HepG2 (cell line): ENCODE data around the gene NARF. TPM values are rescaled to one million over a fixed set of nuclear protein-coding genes. Genes with fewer than 3 reads are reported as not detected.

Experiments
- CBX5 ChIP-seq: sonication (generic); formaldehyde crosslinking; IDR thresholded peaks from 2 replicates; pipeline ENCODE4 v1.4.0; 2020; ENCODE audit warnings: missing genetic modification reagents, borderline replicate concordance
- FOXA3 ChIP-seq: IDR thresholded peaks from 2 replicates; pipeline ENCODE4 v1.6.1; 2016; ENCODE audit warnings: missing genetic modification reagents, missing compliant biosample characterization
- GATAD2A ChIP-seq: IDR thresholded peaks from 2 replicates; pipeline ENCODE4 v1.6.1; 2016
- HNF4G ChIP-seq, 2 experiments: sonication (generic) in 1 of 2; formaldehyde crosslinking in 1 of 2; IDR thresholded peaks; 2 replicates each; pipeline versions ENCODE4 v1.4.0 to v1.6.1; 2011 to 2020; ENCODE audit warnings: borderline replicate concordance in 2 of 2, low read depth in 2 of 2, mild to moderate bottlenecking in 2 of 2, low read length in 1 of 2, missing genetic modification reagents in 1 of 2, moderate library complexity in 1 of 2
- HOXA3 ChIP-seq: sonication (generic); formaldehyde crosslinking; IDR thresholded peaks from 2 replicates; pipeline ENCODE4 v1.5.0; 2020; ENCODE audit warnings: missing genetic modification reagents
- KAT8 ChIP-seq: IDR thresholded peaks from 2 replicates; pipeline ENCODE4 v1.6.1; 2016; ENCODE audit warnings: missing genetic modification reagents, missing compliant biosample characterization
- MAZ ChIP-seq, 2 experiments: sonication (generic) in 1 of 2; formaldehyde crosslinking in 1 of 2; IDR thresholded peaks; 2 replicates each; pipeline versions ENCODE4 v1.5.0 to v1.6.1; 2012 to 2020; ENCODE audit warnings: low read depth in 2 of 2, mild to moderate bottlenecking in 2 of 2, borderline replicate concordance in 1 of 2, improper control_type of control experiment in 1 of 2, low read length in 1 of 2, missing genetic modification reagents in 1 of 2, moderate library complexity in 1 of 2
- MEIS2 ChIP-seq: sonication (generic); formaldehyde crosslinking; IDR thresholded peaks from 2 replicates; pipeline ENCODE4 v1.9.0; 2021; ENCODE audit warnings: mild to moderate bottlenecking, missing genetic modification reagents
- MTA1 ChIP-seq: sonication (generic); formaldehyde crosslinking; IDR thresholded peaks from 2 replicates; pipeline ENCODE4 v1.4.0; 2020; ENCODE audit warnings: missing genetic modification reagents, mild to moderate bottlenecking, borderline replicate concordance
- NFATC3 ChIP-seq: sonication (generic); formaldehyde crosslinking; IDR thresholded peaks from 2 replicates; pipeline ENCODE4 v1.5.1; 2020; ENCODE audit warnings: mild to moderate bottlenecking, missing genetic modification reagents
- NRL ChIP-seq: sonication (generic); formaldehyde crosslinking; IDR thresholded peaks from 2 replicates; pipeline ENCODE4 v1.5.0; 2020; ENCODE audit warnings: missing genetic modification reagents, mild to moderate bottlenecking, moderate library complexity, borderline replicate concordance
- PHF21A ChIP-seq: sonication (generic); formaldehyde crosslinking; IDR thresholded peaks from 2 replicates; pipeline ENCODE4 v1.5.0; 2020; ENCODE audit warnings: mild to moderate bottlenecking, missing genetic modification reagents
- PLRG1 ChIP-seq: fragments of 450-650 bp; conservative IDR thresholded peaks from 2 replicates; pipeline ENCODE4 v1.6.1; 2016
- SMAD1 ChIP-seq: sonication (generic); formaldehyde crosslinking; IDR thresholded peaks from 2 replicates; pipeline ENCODE4 v1.4.0; 2020; ENCODE audit warnings: missing genetic modification reagents, low read depth, mild to moderate bottlenecking, borderline replicate concordance
- SMYD3 ChIP-seq: sonication (generic); formaldehyde crosslinking; IDR thresholded peaks from 2 replicates; pipeline ENCODE4 v1.8.1; 2023; ENCODE audit warnings: mild to moderate bottlenecking, missing genetic modification reagents
- SP2 ChIP-seq: sonication (generic); formaldehyde crosslinking; IDR thresholded peaks from 2 replicates; pipeline ENCODE4 v1.5.1; 2020; ENCODE audit warnings: mild to moderate bottlenecking, missing genetic modification reagents
- TBL1XR1 ChIP-seq: fragments of 150-350 bp; IDR thresholded peaks from 2 replicates; pipeline ENCODE4 v1.6.1; 2014; ENCODE audit warnings: borderline replicate concordance, low read length; ENCODE audit not compliant: partially characterized antibody
- TMF1 ChIP-seq: sonication (generic); formaldehyde crosslinking; IDR thresholded peaks from 2 replicates; pipeline ENCODE4 v1.8.1; 2022; ENCODE audit warnings: low read depth, missing genetic modification reagents
- ZBTB7B ChIP-seq: sonication (generic); formaldehyde crosslinking; IDR thresholded peaks from 2 replicates; pipeline ENCODE4 v1.4.0; 2020; ENCODE audit warnings: missing genetic modification reagents
- ZBTB8A ChIP-seq: sonication (generic); formaldehyde crosslinking; IDR thresholded peaks from 2 replicates; pipeline ENCODE4 v1.4.0; 2020; ENCODE audit warnings: mild to moderate bottlenecking, low read depth, missing genetic modification reagents, borderline replicate concordance
- ZNF224 ChIP-seq: sonication (generic); formaldehyde crosslinking; IDR thresholded peaks from 2 replicates; pipeline ENCODE4 v1.5.0; 2020; ENCODE audit warnings: mild to moderate bottlenecking, missing genetic modification reagents
- ZNF746 ChIP-seq: sonication (generic); formaldehyde crosslinking; IDR thresholded peaks from 2 replicates; pipeline ENCODE4 v1.8.0; 2022; ENCODE audit warnings: mild to moderate bottlenecking, missing genetic modification reagents
- ZNF75D ChIP-seq: sonication (generic); formaldehyde crosslinking; IDR thresholded peaks from 2 replicates; pipeline ENCODE4 v1.8.1; 2023; ENCODE audit warnings: missing genetic modification reagents, mild to moderate bottlenecking, borderline replicate concordance
- ZNF891 ChIP-seq: sonication (generic); formaldehyde crosslinking; IDR thresholded peaks from 2 replicates; pipeline ENCODE4 v1.5.0; 2020; ENCODE audit warnings: mild to moderate bottlenecking, missing genetic modification reagents
- ZSCAN25 ChIP-seq: sonication (generic); formaldehyde crosslinking; IDR thresholded peaks from 2 replicates; pipeline ENCODE4 v1.8.0; 2022; ENCODE audit warnings: mild to moderate bottlenecking, missing genetic modification reagents
- polyA plus RNA-seq, 8 experiments: library from polyadenylated mRNA; depleted of rRNA in 3 of 8; stranded (reverse) in 7 of 8; unstranded in 1 of 8; fragments of >200 nt; fragmentation: Illumina TruSeq in 4 of 8; extraction: Trizol in 4 of 8; gene quantifications; 2 replicates each; pipeline versions ENCODE4 v1.2.1 to v1.2.3, GENCODE V29; 2011 to 2016; ENCODE audit warnings: low read depth in 4 of 8, missing spikeins in 1 of 8, mixed read lengths in 1 of 8; ENCODE audit not compliant: insufficient read depth in 1 of 8
- total RNA-seq, 5 experiments: library from RNA; depleted of rRNA; stranded (reverse); fragments of >200 nt; fragmentation: Illumina TruSeq; extraction: Trizol; gene quantifications; 2 replicates each; pipeline ENCODE4 v1.2.3, GENCODE V29; 2016; ENCODE audit warnings: low read depth in 1 of 5
- TF ChIP-seq, protein P1 (sequence below): fragments of 450-650 bp; IDR thresholded peaks from 2 replicates; pipeline ENCODE4 v1.6.1; 2016

Gene NARF
- total and polyA plus RNA-seq, 2 of the 13 experiments (the other 11 are each of a cell fraction or from before 2014, with no cell fraction given): 61.1 to 144 TPM

GRCh38 chr17:82418001-82418986 lies 40.2 kb upstream of the NARF start, which contains the start of the genes HEXD and OGFOD3 (continued):
- TF ChIP-seq PLRG1 (no peak), ZBTB8A (CRISPR knock-in tag) (no peak), FOXA3 (CRISPR knock-in tag) (peak; percentile 28; the same call in 1 of the 2 replicates), MAZ (IDR thresholded peaks at IDR 0.05; ENCODE audit: borderline replicate concordance, low read depth, low read length) (peak; percentile 98), MAZ (CRISPR knock-in tag; IDR thresholded peaks at IDR 0.05; ENCODE audit: low read depth) (peak; percentile 100), ZSCAN25 (CRISPR knock-in tag) (peak; percentile 92), ZNF891 (CRISPR knock-in tag) (peak; percentile 3; the same call in 1 of the 2 replicates), MEIS2 (peak; percentile 83), TMF1 (CRISPR knock-in tag) (peak; percentile 98), MTA1 (CRISPR knock-in tag) (peak; percentile 14; the same call in 1 of the 2 replicates), ZNF224 (CRISPR knock-in tag) (no peak), SMYD3 (CRISPR knock-in tag) (peak; percentile 87), SMAD1 (CRISPR knock-in tag) (peak; percentile 88; the same call in 1 of the 2 replicates), ZNF75D (CRISPR knock-in tag) (peak; percentile 81; the same call in 1 of the 2 replicates), ZNF746 (no peak; the same call in 1 of the 2 replicates), GATAD2A (CRISPR knock-in tag) (peak; percentile 17; the same call in 1 of the 2 replicates), TBL1XR1 (no peak), NFATC3 (CRISPR knock-in tag) (0 out of 2 replicates have a peak, but pooled peaks have one; percentile 71), ZBTB7B (CRISPR knock-in tag) (0 out of 2 replicates have a peak, but pooled peaks have one; percentile 19), HOXA3 (peak; percentile 88), PHF21A (CRISPR knock-in tag) (no peak), CBX5 (peak; percentile 49; the same call in 1 of the 2 replicates), HNF4G (IDR thresholded peaks at IDR 0.05; ENCODE audit: borderline replicate concordance, low read depth, low read length) (peak; percentile 9; the same call in 1 of the 2 replicates), HNF4G (CRISPR knock-in tag; IDR thresholded peaks at IDR 0.05; ENCODE audit: borderline replicate concordance, low read depth) (peak; percentile 26; the same call in 1 of the 2 replicates), SP2 (CRISPR knock-in tag) (peak; percentile 64; the same call in 1 of the 2 replicates), NRL (CRISPR knock-in tag) (no peak), KAT8 (CRISPR knock-in tag) (peak; percentile 15; the same call in 1 of the 2 replicates)
- TF ChIP-seq, protein P1, sequence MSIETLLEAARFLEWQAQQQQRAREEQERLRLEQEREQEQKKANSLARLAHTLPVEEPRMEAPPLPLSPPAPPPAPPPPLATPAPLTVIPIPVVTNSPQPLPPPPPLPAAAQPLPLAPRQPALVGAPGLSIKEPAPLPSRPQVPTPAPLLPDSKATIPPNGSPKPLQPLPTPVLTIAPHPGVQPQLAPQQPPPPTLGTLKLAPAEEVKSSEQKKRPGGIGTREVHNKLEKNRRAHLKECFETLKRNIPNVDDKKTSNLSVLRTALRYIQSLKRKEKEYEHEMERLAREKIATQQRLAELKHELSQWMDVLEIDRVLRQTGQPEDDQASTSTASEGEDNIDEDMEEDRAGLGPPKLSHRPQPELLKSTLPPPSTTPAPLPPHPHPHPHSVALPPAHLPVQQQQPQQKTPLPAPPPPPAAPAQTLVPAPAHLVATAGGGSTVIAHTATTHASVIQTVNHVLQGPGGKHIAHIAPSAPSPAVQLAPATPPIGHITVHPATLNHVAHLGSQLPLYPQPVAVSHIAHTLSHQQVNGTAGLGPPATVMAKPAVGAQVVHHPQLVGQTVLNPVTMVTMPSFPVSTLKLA: no peak
